Measurements from ENCODE around the gene MAPK4.

GRCh38 chr18:50749945-50750344, 190.1 kb downstream of the MAPK4 start:
- TF ChIP-seq CTCF (IDR thresholded peaks at IDR 0.05; ENCODE audit: borderline replicate concordance, extremely low read depth, low read length, poor library complexity, severe bottlenecking): no peak
- no peak for TF ChIP-seq EZH2 (IDR thresholded peaks at IDR 0.05; ENCODE audit: borderline replicate concordance, low read depth, low read length, severe bottlenecking)

Data from DND-41 (cell line).